Fibroblast of gingiva (primary cell): Measurements from ENCODE around the gene CLCN7.

Source experiments
- DNase-seq: peaks from one replicate; pipeline ENCODE4 v3.0.0-alpha.2; 2011; ENCODE audit warnings: low read depth

CLCN7 gene

DNA sequence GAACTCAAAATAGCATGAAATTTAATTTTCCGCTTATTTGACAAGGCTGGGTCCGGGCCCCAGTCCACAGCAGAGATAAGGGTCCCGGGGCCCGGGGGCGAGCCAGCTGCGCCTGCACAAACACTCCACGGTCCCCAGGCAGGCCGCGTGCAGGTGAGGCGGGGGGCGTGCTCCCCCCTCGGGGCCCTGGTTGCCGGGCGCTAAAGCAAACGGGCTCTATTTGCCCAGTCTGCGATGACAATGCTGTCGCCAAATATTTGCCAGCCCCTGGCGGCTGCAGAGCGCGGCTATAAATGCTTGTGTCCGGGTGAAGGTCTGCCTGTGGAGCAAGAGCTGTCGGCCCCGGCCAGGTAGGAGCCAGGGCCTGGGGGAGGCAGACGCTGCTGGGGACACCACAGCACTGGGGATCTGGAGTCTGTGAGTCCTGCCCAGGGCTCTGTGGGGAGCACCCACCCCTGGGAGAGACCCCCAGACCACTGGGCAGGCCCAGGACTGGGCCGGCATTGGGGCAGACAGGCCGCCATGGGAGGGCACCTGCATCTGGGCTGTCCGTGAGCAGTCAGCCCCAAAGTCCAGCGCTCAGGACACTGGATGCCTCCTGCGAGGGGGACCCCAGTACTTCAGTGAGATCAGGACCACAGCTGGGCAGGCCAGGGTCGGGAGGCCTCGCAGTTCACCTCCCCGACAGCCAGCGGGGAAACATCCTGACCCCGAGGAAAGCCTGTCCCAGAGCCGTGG is 43.9 kb downstream of the CLCN7 start, which contains the start of gene PERCC1:
PERCC1 (plus strand) TSS at position 320 of the 738 bp plus-strand sequence. CDS start 1,516 bp downstream, outside the sequence.
- DNase-seq: no peak

DNA sequence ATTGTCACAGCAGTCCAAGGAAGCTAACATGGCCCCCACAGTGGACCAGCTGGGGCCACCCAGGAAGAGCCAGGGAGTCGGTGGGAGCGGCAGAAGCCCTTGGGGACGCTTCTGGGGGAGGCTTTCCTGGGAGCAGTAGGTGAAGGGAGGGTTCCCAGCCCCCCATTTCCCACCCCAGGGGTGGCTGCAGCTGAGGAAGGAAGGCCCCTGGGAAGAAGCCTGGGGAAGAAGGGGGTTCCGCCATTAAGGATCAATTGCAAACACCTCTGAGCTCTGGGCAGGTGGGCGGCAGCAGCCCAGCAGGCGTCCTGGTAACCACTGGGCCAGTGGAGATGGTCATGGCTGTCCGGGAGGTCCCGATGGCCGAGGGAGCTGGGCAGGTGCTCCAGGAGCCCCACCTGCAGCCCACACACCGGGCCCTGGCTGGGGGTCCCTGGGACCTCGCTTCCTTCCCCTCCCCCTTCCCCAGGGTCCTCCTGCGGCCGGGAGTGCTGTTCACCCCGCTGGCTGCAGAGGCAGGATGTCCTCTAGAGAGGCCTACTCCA is 44.5 kb downstream of the CLCN7 start:
- no peak for DNase-seq

DNA sequence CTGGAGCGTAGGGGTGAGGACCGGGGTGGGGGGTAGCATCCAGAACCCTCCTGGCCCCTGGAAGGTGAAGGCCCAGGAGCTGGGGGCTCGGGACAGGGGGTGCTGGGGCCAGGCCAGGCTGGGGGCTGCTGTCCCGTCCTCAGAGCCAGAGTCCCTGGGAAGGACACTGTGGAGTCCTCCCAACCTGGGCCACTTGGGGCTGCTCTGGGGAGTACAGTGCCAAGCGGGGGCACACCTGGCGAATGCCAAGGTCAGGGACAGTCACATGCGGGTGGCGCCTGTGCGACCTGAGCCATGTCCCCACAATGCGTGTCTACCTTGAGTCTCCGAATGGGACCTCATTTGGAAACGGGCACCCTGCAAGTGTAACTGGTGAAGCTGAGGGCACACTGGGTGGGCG is 45.2 kb downstream of the CLCN7 start:
- DNase-seq: no peak

DNA sequence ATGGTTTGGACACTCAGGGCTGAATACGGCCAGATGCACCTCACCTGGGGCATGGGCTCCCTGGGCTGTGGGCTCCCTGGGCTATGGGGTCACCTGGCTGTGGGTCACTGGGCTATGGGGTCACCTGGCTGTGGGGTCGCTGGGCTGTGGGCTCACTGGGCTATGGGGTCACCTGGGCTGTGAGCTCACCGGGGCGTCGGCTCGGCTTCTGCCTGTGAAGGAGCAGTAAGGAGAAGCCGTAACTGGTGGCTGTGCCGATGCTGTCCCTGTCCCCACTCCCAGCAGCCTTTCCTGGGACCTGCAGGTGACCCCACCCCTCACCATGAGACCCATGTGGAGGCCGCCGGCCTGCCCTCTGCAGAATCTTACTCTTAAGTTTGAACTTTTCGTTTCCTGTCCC is 45.8 kb downstream of the CLCN7 start:
- DNase-seq: no peak

DNA sequence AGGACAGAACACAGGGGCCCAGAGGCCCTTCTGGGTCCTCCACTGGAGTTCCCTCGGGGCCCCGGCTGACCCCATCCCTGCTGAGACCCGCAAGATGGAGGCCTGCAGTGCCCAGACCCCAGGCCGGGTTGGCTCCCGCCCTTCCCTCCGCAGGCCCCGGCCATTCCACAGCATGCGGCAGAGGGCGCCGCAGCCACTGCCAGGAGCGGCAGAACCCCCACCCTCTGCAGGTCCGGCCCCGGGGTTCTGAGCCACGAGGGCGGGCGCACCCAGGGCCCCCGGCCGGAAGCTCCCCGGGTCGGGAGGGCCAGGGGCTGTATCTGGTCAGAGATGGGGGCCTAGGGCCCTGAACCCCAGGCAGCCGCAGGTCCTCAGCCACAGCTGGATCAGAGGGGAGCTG is 46.3 kb downstream of the CLCN7 start:
- no peak for DNase-seq

DNA sequence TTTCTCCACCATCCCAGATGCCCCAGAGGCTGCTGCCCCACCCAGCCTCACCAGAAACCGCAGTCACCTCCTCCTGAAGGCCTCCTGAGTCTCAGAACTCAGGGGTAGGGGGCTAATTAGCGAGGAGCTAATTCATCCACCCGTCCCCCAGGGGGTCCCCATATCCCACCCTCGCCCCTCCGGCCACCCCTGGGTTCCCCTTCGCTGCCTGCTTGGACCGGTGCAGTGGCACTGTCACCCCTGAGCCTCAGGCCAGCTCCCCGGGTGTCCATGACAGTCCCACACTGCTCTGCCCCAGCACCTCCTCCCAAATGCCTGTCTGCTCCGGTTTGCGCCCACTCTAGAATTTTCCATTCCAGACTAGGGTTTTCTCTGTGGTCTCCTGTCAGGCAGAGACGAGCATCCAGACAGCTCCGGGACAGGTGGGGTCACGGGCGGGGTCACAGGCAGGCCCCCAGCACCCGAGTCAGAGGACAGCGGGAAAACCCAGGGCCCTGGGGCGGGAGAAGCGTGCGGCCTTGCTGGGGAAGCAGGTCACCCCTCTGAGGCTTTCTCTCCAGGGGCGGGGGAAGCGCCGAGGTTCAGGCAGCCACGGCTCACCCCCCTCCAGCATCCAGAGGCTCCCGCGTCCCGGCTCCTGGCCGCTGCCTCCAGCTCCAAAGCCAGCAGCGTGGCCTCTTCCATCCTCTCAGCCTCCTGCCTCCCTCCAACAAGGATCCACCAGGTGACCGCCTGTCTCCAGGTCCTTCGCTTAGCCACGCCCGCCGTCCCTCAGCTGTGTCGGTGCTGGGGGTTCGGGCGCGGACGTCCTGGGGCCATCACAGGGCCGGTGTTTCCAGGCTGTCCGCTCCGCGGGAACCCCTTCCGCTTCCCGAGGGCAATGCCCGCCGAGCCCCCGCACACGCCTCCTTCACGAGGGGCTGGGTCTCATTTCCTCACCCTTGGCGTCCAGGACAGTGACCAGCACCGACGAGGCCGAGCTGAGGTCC is 47.1 kb downstream of the CLCN7 start:
- no peak for DNase-seq

DNA sequence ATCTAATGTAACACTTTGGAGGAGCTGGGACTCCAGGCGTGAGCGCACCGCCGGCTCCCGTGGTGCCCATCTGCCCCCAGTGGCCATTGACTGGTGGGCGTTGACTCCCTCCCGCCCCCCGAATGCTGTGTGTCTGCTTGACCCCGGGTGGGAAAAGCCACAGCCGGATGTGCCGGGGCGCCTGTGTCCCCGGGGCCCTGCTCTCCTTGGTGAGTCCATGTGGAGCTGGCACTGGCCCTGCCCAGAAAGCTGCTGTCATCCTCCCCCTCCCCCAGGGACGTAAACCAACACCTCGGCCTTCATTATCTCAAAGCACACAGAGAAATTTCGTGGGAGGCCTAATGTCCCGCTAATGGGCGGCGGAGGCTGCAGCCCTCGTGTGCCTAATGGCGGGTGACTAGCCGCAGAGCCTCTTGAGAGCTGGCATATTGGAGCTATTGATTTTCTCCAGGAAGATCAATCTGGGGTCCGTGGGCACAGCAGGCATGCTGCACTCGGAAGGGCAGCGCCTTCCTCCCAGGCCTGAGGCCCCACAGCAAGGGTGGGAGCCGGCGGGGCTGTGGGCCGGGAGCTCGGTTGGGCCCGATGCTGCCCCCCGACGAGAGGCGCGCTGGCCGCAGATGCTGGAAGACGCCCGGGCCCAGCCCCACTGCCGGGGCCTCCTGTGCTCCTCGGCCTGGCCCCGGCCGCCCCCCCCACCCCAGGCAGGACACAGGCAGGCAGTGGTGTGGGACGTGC is 47.9 kb downstream of the CLCN7 start:
- DNase-seq: no peak

DNA sequence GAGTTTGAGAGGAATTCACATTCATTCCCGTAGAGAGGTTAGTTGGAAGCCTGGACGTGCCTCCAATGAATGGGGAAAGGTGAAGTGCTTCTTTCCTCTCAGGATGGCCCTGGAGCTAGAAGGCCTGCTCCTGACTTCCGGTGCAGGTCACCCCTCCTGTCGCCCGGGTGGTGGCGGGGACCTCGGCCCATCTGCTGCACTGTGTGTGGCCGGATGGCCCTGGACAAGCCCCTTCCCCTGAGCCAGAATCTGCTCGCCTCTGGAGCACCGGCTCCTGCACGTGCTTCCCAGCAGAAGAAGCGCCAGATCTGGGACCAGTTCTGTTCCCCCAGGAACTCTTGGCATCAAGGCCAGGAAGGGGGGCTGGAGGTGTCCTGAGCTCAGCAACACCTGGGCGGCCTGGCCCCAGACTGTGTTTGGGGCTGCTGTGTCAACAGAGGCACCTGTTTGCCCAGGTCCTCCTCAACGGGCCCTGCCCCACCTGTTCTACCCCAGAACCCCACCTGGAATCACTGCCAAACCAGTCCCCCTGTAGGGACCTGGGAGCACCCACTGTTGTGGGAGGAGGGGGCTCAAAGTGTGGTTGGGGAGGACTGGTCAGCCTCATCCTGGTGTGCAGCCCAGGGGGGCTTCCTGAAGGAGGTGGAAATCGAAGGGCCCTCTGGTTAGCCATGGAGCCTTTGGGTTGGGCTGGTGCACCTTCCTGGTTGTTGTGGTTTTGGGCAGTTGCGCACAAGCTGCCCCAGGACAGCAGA is 49.0 kb downstream of the CLCN7 start:
- DNase-seq: no peak

DNA sequence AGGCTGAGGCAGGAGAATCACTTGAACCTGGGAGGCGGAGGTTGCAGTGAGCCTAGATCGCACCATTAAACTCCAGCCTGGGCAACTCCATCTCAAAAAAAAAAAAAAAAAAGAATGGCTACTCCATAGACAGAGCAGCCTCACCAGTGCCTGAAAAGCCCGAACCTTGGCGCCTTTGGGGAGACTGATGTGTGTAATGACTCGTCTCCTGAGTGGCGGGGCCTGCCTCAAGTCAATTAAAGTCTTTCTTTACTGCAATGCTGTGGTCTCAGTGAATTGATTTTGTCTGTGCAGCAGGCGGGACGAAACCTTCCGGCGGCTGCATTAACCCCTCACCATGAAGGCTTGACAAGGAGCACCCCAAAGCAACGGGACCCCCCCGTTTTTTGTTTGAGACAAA is 50.8 kb downstream of the CLCN7 start:
- DNase-seq: no peak

DNA sequence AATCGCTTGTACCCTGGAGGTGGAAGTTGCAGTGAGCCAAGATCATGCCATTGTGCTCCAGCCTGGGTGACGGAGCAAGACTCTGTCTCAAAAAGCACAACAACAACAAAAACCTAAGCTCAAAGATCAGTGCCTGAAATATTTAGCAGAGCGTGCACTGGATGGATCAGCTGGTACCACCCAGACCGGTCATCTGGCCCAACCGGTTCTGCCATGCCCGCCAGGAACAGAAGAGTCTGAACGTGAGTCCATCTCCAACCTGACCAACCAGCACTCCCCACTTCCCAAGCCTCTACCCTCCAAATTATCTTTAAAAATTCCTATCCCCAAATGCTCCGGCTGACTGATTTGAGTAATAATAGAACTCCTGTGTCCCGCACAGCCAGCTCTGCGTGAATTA is 52.8 kb downstream of the CLCN7 start:
- DNase-seq: no peak

DNA sequence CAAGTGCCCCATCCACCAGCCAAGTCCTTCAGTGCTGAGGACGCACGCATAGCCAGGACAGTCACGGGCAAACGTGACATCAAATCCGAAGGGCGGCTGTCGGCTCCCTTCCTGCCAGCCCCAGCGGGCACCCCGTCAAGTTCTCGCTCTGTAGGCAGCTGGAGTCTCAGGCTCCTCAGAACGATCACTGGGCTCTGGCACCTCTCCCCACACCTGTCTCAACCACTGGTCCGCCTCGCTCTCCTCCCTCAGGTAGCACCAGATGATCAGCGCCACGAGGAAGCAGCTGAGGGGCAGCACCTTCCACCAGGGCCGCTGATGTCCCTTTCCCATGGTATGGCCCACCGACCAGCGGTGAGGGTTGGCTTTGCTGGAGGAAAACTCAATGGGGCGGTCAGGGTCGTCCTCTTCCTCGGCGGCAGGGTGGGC is 54.7 kb downstream of the CLCN7 start:
- no peak for DNase-seq

DNA sequence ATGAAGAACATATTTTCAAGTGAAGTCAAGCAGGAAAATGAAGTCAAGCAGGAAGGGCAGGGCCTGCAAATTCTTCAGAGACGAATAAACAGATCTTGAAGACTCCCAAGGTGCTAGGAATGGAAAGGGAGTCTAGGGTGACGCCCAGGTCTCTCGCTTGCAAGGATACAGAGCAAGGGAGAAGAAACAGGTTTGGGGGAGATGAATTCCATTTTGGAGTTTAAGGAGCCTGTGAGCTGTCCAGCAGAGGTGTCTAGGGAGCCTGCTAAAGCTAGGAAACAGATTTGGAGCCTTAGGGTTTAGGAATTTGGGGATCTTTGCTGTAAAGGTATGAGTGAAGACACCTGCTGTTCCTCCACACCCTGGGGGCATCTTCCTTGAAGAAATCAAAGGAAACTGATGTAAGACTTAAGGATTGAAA is 58.3 kb downstream of the CLCN7 start:
- DNase-seq: no peak

DNA sequence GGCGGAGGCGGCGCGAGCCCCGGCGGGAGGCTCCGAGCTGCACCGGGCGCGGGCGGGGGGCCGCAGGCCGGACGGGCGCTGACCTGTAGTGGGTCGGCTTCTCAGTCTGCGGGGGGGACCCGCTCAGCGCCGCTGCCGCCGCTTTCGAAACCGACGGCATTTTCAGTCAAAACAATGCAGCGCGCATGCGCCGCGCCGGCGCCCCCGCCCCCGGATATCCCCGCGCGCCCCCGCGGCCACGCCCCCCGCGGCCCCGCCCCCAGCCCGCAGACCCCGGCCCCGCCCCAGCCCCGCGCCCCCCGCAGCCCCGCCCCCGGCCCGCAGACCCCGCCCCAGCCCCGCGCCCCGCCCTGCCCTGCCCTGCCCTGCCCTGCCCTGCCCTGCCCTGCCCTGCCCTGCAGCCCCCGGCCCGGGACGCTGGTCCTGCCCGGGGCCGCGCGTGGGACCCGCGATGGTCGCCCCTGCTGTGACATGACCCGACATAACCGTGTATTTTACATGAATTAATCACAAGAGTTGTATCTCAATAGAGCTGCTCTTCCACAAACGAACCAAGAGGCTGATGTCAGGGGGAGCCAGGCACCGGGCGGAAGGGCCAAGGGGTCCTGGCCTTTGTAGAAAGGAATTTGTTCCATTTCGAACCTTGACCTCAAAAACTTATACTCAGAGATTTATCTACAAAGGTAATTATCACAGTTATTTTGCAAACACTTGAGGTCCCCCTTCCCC is 60.1 kb downstream of the CLCN7 start, which contains the start of gene UNKL:
UNKL (minus strand) TSS at position 173 of the 729 bp plus-strand sequence; CDS start at position 160, 13 bp downstream.
- DNase-seq: peak; percentile 56

DNA sequence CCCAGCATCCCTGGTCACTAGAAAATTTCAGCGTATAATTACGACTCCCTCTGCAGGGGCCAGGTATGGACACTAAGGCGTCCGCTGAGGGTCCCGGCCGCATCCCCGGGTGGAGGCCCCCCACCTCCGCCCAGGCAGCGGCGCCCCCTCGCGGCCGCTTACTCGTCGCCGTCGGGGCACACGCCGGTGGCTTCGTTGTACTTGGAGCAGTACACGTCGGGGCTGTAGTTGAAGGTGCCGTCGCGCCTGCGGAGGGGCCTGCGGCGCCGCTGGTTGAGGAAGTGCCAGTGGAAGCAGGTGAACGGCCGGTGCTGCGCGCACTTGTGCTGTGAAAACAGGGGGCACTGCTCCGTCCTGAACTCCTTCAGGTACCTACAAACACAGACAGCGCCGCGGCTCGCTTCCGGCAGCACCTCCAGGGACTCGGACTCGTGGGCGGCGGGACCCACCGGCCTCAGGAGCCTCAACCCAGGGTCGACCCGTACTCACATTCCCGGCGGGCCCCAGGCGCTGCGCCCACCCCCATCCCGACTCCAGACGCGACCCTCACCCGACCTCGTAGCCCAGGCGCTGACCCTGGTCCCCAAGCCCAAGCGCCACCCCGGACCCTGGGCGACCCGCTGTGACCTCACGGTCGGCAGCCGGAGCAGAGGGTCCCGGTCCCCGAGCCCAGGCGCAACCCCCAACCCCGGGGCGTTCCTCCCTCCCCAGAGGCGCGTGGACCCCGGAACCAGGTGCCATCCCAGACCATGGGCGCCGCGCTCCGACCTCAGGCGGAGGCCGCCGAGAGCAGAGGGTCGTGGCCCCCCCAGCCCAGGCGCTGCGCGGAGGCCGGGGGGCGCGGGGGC is 60.9 kb downstream of the CLCN7 start:
- peak; percentile 59 for DNase-seq

DNA sequence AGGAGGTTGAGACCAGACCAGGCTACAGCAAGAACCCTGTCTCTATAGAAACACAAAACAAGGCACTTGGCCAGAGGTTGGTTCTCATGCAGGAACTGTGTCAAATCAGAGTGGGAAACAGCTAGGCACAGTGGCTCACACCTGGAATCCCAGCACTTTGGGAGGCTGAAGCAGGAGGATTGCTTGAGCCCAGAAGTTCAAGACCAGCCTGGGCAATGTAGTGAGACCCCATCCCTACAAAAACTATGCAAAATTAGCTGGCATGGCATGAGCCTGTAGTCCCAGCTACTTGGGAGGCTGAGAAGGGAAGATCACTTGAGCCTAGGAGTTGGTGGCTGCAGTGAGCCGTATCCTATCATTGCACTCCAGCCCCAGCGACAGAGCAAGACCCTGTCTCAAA is 62.0 kb downstream of the CLCN7 start:
- no peak for DNase-seq

DNA sequence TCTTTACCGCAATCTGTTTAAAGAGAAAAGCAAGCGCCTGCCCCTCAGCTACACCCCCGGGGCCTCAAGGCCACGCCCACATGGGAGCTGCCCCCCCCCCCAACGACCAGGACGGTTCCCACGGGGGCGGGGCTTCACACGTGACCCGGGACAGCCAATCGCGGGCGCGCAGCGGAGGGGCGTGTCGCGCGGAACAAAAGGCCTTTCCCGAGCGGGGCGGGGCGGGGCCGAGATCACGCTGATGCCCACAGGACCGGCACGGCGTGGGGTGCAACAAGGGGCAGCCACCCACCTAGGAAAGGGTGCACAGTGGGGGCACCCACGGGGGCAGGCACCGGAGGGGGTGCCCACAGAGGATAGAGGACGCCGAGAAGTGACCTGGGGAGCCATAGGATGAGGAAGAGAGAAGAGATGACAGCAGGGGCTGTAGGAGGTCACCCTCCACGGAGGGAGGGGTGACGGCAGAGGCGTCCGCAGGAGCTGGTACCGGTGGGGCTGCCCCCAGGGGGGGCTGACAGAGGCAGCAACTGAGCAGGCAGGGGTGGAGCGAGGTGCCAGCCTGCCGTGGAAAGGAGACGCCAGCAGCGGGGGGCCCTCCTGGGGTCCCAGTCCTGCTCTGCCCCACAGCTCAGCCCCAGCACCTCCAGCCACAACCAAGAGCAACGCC is 66.5 kb downstream of the CLCN7 start:
- DNase-seq: peak; percentile 85

DNA sequence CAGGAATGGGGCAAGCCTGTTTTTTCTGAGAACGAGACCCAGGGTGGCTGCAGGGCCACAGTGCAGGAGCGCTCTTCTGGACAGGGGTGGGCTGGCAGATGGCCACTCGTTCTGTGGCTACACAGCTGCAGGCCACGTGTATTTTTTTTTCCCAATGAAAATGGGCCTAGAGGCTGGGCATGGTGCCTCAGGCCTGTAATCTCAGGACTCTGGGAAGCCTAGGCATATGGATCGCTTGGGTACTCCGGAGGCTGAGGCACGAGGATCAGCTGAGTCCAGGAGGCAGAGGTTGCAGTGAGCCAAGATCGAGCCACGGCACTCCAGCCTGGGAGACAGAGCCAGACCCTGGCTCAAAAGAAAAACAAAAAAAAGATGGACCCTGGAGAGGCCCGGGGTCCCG is 67.1 kb downstream of the CLCN7 start:
- DNase-seq: peak; percentile 66

DNA sequence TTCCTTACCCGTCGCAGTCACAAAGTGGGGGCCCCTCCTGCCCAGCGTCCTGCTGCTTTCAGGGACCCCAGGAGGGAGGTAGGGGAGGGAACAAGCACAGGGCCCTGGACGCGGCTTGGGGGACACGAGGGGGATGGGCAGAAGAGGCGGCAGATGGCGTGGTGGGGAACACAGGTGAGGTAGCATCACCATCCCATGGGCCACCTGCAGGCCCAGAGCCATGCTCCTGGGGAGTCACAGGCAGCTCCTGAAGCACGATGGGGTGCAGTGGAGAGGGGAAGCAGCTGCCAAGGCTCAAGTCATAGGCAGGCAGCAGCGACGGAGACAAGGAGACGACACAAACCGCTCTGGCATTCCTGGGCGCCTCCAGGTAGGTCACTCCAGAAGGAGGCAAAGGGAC is 71.1 kb downstream of the CLCN7 start:
- DNase-seq: no peak

DNA sequence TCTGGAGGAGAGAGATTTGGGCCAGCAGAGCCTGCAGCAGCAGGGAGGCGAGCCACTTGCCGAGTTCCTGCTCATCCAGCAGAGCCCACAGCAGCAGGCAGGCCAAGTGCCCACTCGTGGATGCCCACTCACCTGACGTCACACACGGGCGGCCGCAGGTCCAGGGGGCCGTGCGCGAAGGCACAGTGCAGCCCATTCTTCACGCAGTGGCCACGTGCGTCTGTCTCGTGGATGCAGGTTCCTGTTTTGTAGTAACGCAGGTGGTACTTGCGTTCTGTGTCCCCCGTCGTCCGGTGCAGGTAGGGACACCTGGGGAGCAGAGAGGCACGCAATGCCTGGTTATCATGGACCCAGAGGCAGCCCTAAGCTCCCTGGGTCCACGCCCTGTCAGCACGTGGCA is 71.8 kb downstream of the CLCN7 start:
- DNase-seq: no peak
